H1 (cell line): ENCODE data around the gene SCAPER. TPM values are rescaled to one million over a fixed set of nuclear protein-coding genes. Genes with fewer than 3 reads are reported as not detected.

Experiments used
- BCL11A ChIP-seq, 2 experiments: IDR thresholded peaks; one replicate each; pipeline ENCODE4 v1.6.1; 2011; ENCODE audit warnings: low read depth in 2 of 2, low read length in 2 of 2, mild to moderate bottlenecking in 2 of 2
- CBX8 ChIP-seq: fragments of 300-800, 300-1000 bp; sonication (generic); IDR thresholded peaks from 2 replicates; pipeline ENCODE4 v1.7.1; 2016; ENCODE audit warnings: low read depth, low read length, borderline replicate concordance
- CHD1 ChIP-seq: IDR thresholded peaks from 2 replicates; pipeline ENCODE4 v1.6.1; 2012; ENCODE audit warnings: low read depth, low read length, improper control_type of control experiment
- EZH2 ChIP-seq: fragments of 200-600 bp; sonication (generic); IDR thresholded peaks from 2 replicates; pipeline ENCODE4 v1.7.1; 2012; ENCODE audit warnings: low read depth, mild to moderate bottlenecking, moderate library complexity, low read length, inconsistent platforms; ENCODE audit not compliant: severe bottlenecking
- MAFK ChIP-seq: IDR thresholded peaks from 2 replicates; pipeline ENCODE4 v1.6.1; 2012; ENCODE audit warnings: low read depth, mild to moderate bottlenecking, improper control_type of control experiment, low read length
- SP1 ChIP-seq: IDR thresholded peaks from 2 replicates; pipeline ENCODE4 v1.6.1; 2011; ENCODE audit warnings: low read depth, low read length
- polyA plus RNA-seq, 7 experiments: library from polyadenylated mRNA; depleted of rRNA in 3 of 7; stranded (reverse) in 5 of 7; unstranded in 2 of 7; fragments of >200 nt in 5 of 7; fragments of 200-250 nt in 2 of 7; gene quantifications; 1 replicate in 5 of 7; 2 replicates in 1 of 7; 4 replicates in 1 of 7; pipeline versions ENCODE4 v1.2.1 to v1.2.3, GENCODE V29; 2011 to 2013; ENCODE audit warnings: missing spikeins in 2 of 7, mixed read lengths in 2 of 7
- total RNA-seq: library from RNA; stranded (reverse); fragmentation: NEBNext Ultra II Directional; extraction: Animal tissue kit (Norgen Biotek cat#: 25700); gene quantifications from 2 replicates; pipeline ENCODE4 v1.2.1, GENCODE V29; 2021
- TF ChIP-seq, protein P1 (sequence below): IDR thresholded peaks from 2 replicates; pipeline ENCODE4 v1.6.1; 2012; ENCODE audit warnings: inconsistent platforms

Gene SCAPER
- total and polyA plus RNA-seq, 2 of the 8 experiments (the other 6 are each of a cell fraction or from before 2014, with no cell fraction given): 1.6 to 6.8 TPM

DNA sequence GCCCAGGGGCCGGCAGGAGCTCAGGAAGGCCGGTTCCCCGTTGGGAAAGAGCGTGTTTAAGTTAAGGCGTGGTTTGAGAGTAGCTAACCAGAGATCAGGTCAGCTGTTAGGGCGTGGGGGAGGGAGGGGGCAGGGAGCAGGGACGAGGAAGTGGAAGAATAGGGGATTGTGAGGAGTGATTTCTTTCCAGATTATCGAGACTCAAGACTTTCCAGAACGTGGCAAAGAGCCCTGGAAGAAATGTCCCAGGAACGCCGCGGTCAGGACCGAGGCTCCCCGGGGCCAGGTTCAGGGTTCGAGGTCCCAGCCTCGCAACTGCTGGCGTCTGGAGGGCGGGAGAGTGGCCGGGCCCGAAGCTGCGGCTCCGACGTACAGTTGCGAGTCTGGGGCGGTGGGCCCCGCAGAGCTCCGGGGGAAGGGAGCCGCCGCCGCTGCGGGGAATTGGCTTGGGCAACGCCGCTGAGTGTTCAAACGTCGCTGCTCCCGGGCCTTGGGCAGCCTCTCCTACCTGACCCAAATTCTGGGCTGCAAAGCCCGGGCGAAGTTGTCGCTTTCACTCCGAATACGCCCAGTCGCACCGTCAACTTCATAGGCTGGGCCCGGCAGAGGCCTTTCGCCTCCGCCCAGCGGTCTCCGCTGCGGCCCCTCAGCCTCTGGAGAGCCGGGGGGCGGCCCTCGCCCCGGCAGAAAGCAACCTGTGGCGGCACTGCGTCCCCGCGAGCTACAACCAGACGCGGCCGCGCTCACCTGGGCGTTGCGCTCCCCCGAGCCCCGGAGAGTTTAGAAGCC, 559.1 kb downstream of the SCAPER start (continued):
- TF ChIP-seq SP1 (peak; percentile 51; the same call in 1 of the 2 replicates), EZH2 (no peak), MAFK (no peak), CBX8 (no peak), BCL11A (IDR thresholded peaks at IDR 0.05; ENCODE audit: low read depth in 2 of 2, low read length in 2 of 2) (no peak), CHD1 (no peak)
- TF ChIP-seq, protein P1, sequence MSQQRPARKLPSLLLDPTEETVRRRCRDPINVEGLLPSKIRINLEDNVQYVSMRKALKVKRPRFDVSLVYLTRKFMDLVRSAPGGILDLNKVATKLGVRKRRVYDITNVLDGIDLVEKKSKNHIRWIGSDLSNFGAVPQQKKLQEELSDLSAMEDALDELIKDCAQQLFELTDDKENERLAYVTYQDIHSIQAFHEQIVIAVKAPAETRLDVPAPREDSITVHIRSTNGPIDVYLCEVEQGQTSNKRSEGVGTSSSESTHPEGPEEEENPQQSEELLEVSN: peak; percentile 81; the same call in 1 of the 2 replicates
